HG03460 (cell line): ENCODE data around the gene CCDC192.
"Not testable (repeated sequence)": the region's sequence is repeated elsewhere in the genome, so short reads cannot be mapped to it uniquely, and the experiment has no call there.

ENCODE experiments used
- ATAC-seq: cut with Tn5 transposase; IDR thresholded peaks from one replicate; pipeline ENCODE4 v1.9.1; 2021; ENCODE audit not compliant: unreplicated experiment

The CCDC192 gene

DNA sequence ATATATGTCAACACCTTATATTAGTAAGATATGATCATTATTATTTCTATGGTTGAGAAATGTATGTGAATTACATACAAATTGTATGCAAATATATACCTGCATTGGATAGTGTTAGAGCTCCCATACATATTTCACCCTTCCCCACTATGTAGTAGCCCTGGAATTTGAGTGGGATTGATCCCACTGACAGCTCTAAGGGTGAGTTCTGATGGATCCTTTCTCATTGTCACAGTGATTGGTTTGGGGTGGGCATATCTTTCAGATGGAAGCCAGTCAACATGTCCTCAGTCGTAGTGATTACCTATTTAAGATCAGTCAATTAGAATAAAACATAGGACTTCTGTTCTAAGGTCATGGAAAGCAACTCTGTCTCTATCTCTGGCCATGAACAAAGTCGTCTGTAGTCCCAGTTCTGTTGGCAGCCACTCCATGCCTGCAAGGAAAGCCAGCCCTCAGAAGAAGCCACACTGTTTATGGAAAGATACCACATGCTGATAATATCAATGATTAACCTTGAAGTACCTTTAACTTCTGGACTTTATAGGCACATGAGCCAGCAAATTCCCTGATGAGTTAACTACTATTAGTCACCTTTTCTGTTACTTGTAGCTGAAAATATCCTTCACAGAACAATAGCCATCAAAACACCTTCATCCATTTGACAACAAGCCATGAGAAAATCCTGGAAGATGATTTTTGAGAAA lies 5.1 kb upstream of the CCDC192 start:
- no peak for ATAC-seq

DNA sequence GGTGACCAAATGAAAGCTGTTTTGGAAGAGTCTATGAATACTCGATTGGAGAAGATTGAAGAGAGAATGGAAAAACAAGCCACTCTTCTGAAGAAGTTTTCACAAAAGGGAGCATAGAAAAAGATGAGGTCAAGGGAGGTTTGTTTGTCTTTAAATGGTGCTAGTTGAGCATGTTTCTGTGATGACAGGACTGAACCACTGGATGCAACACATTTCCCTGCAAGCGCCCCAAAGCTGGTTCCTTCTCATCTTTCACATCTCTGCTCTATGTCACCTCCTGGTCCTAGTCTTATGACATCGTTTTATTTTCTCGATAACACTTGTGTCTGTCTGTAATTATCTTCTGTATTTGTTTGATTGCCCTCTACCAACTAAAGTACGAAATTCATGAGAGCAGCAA lies 3.8 kb upstream of the CCDC192 start:
- ATAC-seq, result no peak

DNA sequence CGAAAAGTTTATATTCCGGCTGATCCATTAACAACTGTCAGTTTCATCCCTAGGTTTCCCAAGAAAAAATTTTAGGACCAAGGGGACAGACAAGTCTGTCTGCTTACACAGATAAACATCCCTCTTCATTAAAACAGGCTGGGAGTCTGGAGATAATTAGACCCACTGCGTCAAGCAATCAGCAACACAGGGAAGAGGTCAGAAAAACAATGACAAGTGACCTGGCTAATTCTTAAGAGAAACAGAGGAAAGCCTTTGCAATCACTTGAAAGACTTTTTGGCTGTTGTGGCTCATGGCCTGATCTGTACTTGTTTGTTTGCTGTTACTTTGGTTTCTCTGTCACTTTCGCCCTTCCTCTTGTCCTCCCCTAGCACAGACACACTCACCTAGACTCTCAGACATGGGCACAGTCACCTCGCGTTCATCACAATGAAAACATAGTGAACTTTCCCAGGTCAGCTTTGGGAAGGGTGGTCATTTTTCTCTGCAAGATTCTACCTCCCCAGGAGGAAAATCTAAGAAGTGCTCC lies 2.9 kb upstream of the CCDC192 start:
- no peak for ATAC-seq

DNA sequence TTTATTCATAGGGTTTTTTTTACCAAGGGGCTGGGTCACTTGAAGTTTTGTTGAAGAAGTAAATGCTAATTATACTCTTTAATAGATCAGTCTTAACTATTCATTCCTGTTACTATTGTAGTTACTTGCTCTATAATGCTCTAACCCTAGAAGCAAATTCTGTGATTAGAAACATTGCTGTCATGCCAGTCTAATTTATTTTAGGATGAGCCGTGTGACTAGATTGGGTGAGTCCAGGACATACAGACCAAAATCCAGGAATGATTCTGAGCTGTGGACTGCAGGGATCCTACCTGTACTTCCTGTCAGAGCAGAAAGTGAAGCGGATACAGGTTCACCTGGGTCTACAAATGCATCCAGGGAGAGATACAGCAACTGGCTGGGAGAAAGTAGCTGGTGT lies 757 bp upstream of the CCDC192 start:
- no peak for ATAC-seq

DNA sequence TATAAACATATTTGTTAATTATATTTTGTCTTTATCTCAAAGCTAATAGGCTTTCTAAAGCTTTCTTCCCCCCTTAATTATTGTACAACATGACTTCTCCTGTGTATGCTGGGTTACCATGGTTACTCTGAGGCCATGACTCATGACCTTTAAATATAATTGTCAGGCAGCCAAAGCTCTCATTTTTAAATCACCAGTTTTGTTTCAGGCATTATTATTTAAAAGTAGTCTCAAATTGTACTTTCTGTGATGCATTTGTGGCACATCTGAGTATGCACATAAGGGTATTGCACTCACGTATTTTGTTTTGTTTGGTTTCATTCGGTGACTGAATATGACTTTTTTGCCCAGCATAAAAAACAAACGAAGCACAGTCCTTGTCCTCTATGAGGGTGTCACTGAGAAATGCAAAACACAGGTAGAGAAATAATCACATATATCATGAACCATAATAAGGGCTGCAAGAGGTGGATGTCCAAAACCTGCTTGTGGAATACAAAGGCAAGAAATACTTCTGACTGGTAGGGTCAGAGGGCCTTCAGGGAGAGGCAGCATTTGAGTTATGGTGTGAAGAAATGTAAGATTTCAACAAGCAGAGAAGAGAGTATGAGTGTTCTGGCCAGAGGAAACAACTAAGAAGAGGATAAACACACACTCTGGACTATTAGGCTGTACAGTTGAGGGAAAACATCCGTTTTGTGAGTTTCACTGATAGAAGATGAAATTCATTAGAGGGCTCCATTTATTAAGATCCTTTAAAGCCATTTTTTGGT lies 2.1 kb downstream of the CCDC192 start:
- no peak for ATAC-seq

DNA sequence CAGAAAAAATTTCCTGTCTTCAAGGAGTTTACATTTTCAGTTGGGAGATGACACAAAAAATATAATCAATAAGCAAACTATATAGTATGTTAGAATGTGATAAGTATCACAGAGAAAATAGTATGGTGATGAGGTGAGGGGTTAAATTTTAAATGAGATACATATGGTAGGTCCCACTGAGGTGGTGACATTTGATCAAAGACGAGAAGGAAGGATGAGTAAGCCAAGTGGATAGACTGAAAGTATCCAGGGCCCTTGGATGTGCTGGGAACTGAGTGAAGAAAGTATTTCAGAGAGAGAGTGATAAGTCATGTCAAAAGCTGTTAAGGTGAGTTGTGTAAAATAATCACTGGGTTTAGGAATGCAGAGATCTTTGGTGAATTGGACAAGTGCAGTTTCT lies 3.5 kb downstream of the CCDC192 start:
- ATAC-seq, result no peak

DNA sequence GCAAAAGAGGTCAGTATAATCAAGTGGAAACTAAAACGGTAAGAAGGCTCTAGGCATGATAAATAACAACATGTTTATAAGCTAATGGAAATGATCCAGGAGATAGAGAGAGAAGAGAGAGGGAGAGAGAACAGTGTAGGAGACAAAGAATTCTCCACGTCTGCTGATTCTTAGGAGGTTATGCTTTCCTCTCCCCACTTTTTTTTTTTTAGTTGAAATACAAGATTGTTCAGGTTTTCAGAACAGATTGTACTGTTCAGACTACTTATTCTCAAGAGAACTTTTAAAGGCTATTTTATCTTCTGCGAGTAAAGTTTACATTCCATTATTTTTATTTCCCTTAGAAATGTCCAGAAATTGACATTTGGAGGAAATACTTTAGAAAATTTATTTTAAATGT lies 4.0 kb downstream of the CCDC192 start:
- no peak for ATAC-seq

DNA sequence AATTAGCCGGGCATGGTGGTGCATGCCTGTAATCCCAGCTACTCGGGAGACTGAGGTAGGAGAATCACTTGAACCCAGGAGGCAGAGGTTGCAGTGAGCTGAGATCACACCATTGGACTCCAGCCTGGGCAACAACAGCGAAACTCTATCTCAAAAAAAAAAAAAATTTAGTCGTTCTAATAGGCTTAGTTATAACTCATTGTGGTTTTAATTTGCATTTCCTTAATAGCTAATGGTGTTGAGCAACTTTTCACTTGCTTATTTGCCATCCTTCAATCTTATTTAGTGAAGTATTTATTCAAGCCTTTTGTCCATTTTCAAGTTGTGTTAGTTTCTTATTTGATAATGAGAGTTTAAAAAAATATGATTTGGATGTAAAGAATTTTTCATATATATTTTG lies 9.9 kb downstream of the CCDC192 start:
- ATAC-seq, result not testable (repeated sequence)

DNA sequence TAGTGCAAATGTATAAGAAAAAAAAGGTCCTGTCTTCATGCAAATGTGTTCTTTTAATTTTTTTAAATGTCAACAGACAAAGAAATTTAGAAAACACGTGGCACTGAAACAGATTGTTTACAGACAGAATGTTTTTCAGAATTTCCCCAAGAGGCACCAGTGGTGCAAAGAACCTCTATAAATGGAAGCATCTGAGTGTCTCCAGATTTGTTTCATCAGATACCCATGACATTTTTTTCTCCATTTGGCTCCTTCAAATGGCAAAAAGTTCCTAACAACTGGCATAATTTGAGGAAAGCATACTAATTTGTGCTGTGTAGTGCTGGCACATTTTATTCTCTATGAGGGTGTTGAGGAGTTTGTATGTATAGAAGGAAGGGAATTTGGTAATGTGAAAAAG lies 15.0 kb downstream of the CCDC192 start:
- no peak for ATAC-seq

DNA sequence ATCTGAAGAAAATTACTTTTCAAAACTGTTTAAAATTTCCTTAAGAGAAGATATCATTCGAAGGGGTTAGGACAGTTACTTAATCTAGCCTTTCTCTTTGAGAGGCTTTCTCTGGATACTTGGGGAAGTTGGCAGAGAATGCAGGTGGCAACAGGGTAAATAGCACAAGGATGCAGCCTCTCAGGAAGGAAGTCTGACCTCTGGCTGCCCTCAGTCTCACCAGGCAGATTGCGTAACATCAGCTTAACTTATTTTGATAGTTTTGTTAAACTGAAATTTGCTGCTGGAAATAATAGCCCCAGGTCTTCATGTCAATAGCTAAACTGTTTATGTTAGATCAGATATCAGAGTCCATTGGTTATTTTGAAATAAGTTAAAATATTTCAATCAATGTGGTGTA lies 20.4 kb downstream of the CCDC192 start:
- no peak for ATAC-seq

DNA sequence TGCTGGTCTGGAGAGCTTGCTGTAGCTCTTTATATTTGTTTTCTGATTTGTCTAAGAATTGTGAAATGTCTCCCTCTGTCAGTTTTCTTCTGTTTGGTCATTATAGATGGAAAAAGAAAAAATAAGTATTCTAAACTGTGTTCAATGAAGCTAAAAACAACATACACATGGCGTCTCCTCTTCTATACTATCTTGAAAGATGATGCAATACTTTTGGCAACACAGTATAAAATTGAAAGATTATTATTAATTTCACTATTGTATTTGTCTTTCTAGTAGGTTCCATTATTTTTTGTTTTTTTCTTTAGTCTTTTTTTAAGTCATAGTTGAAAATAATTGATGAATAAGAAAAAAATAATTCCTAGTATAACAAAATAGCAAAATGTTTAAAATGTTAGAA lies 22.5 kb downstream of the CCDC192 start:
- ATAC-seq, result no peak

DNA sequence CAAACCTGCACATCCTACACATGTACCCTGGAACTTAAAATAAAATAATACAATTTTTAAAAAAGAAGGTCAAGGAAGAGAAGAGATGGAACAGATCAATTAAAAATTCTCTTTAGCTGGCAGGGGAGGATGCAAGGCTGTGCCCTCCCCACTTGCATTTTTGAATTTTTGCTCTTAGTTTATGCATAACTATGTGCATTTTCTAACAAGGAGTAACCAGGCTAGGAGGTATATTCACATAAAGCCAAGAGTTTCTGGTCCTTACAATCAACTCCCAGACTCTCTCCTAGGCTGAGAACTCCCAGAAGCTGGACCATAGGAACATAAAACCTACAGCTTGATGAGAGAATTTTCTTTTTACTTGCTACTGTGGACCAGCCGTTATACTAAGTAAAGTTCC lies 29.8 kb downstream of the CCDC192 start:
- no peak for ATAC-seq

DNA sequence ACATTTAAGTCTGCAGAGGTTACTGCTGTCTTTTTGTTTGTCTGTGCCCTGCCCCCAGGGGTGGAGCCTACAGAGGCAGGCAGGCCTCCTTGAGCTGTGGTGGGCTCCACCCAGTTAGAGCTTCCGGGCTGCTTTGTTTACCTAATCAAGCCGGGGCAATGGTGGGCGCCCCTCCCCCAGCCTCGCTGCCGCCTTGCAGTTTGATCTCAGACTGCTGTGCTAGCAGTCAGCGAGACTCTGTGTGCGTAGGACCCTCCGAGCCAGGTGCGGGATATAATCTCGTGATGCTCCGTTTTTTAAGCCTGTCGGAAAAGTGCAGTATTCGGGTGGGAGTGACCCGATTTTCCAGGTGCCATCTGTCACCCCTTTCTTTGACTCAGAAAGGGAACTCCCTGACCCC lies 36.2 kb downstream of the CCDC192 start:
- ATAC-seq, result not testable (repeated sequence)

DNA sequence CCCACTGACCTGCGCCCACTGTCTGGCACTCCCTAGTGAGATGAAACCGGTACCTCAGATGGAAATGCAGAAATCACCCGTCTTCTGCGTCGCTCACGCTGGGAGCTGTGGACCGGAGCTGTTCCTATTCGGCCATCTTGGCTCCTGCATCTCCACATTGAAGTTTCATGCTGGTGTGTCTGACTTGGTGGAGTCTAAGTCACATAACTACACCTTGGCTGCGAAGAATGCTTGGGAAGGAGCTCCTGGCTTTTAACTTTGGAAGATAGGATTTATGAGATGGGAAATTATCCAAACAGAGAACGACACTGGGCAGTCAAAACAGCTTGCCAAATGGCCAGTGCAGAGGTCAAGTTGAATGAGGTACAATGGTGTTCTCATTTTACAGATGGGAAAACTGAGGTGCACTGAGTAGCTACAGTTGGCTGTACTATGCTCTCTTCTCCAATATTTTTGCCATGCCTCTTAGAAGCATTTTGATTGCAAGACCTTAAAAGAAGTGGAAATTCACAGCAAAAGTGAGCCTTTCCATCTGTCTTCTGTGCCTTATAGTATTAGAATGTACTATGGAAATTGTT lies 36.7 kb downstream of the CCDC192 start:
- no peak for ATAC-seq

DNA sequence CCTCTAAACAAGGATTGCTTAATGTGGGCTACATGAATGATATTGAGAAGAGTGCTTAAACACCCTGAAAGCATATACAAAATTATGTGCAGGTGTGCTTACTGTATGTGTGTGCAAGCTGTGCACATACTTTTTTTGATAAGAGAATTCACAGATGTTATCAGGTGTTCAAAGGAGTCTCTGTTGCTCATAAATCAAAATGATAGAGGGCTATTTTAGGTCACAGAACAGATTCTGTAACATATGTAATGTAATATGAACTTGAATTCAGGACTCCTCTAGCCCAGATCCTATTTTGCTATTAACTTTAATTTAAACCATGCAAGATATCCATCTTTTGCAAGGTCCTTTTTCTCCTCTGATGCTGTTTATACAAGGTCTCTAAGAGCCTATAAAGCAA lies 38.2 kb downstream of the CCDC192 start:
- ATAC-seq, result no peak

DNA sequence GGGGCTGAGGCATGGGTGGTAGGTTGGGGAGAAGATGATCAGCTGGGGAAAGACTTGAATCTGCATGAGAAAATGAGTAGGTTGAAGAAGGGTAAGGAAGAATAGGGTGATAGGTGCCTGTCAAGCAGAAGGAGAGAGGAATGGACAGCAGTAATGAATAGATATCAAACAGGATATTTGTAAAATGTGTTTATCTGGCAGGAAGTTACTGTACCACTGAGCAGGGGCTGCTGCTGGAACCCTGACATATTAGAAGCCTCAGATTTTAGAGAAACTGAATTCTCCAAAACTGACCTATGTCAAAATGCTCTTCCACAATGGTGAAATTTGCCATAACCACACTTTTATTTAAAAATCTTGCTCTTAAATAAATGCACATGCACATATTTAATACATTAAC lies 41.0 kb downstream of the CCDC192 start:
- no peak for ATAC-seq

DNA sequence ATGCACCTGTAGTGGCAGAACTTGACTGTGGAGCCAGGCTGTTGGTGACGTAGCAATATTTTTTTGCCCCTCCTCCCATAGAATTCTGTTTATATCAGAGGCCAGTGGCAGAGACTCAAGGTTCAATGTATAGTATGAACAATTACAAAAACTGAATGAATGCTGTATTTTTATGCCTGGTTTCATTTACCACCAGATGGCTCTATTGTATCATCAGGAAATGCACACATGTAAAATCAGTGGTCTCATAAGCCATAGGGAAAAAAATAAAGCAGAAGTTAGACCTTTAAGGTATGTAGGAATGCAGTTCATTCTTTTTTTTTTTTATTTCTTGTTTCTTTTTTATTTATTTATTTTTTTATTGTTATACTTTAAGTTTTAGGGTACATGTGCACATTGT lies 43.6 kb downstream of the CCDC192 start:
- no peak for ATAC-seq

DNA sequence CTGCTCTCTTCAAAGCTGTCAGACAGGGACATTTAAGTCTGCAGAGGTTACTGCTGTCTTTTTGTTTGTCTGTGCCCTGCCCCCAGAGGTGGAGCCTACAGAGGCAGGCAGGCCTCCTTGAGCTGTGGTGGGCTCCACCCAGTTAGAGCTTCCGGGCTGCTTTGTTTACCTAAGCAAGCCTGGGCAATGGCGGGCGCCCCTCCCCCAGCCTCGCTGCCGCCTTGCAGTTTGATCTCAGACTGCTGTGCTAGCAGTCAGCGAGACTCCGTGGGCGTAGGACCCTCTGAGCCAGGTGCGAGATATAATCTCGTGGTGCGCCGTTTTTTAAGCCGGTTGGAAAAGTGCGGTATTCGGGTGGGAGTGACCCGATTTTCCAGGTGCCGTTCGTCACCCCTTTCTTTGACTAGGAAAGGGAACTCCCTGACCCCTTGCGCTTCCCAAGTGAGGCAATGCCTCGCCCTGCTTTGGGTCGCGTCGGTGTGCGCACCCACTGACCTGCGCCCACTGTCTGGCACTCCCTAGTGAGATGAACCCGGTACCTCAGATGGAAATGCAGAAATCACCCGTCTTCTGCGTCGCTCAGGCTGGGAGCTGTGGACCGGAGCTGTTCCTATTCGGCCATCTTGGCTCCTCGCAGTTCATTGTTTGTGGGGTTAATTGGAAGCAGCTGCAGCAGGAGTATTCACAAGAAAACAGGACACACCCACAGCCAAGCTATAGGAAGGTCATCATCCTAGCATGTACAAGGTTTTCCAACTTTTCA lies 49.5 kb downstream of the CCDC192 start:
- ATAC-seq, result not testable (repeated sequence)

DNA sequence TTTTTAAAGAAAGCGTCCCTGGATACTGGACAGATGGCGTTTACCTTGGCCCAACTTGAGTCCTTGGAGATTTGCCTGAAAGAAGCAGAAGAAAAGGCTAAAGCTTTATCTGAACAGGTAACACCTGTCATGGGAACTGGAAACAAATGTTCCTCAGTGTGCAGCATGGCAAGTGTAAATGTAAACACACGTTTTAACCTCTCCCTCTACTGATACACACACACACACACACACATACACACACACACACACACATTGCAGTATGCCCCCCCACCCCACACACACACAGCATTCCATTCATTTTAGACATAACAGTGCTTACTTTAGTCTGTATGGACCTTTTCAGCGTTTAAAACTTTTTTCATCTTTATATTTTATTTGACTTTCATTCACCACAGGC lies 51.1 kb downstream of the CCDC192 start:
- ATAC-seq, result no peak

DNA sequence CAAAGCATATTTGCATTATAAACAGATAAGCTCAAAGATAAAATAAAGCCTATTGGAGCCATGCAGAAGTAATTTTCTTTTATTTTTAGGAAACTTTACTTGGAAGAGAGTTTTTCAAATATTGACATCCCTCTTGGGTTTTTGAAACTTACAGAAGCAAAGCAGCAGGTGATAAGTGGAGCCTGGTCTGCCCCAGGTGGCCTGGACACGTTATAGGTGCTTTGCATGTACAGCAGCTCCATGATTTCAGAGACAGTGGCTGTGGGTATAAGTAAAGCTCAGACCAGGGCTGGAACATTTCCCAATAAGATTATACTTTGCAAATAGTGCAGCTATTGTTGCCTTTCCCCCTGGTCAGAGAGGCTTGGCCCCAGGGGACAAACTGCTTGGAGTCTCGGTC lies 51.5 kb downstream of the CCDC192 start:
- ATAC-seq, result no peak

DNA sequence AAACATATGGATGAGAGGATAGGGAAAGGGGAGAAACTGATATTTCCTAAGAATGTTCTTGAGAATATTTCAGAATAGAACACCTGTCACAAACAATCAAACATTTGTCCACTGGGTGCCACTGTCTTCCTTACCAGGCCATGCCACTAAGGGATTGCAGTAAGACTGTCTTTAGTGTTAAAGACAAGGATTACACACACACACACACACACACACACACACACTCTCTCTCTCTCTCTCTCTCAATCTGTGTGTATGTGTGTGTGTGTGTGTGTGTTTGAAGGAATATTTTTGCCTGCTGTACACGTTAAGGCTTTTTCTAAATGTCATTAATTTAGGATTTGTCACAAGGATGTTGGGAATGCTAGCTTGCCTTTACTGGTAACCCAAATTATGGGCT lies 54.4 kb downstream of the CCDC192 start:
- ATAC-seq, result no peak
